NK-92 treated with Interleukin-12 subunit alpha and Interleukin-12 subunit beta, amount 100 ng/mL, for 24 hours (cell line): ENCODE measurements around the gene NFATC1.

Experiments
- DNase-seq: peaks from one replicate; lab custom pipeline; 2025; lab: John Stamatoyannopoulos, UW

NFATC1 gene

DNA sequence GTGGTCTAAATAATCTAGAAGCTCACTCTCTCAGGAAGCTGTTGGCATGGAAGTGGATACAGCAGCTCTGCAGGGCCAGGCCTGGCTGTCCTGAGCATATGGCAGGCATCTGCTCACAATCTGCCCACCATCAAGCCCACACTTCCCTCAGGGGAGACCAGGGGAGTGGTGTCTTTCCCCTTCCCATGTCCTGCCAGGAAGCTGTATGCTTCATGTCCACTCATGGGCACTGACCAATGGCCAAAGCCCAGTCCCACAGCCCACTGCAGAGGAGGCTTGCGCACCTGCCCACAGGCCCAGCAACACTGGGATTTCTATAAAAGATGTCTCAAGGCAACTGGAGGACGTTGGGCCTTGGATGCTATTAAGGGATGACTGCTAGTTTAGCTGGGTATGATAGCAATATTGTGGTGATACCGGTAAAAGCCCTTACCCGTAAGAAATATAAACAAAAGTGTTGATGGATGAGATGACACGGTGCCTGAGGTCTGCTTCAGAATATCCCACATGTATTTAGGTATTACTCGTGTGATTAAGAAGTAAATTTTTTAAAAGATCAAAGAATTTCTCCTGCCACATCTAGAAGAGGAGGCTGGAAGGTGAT, 177.2 kb downstream of the NFATC1 start:
- no peak for DNase-seq

DNA sequence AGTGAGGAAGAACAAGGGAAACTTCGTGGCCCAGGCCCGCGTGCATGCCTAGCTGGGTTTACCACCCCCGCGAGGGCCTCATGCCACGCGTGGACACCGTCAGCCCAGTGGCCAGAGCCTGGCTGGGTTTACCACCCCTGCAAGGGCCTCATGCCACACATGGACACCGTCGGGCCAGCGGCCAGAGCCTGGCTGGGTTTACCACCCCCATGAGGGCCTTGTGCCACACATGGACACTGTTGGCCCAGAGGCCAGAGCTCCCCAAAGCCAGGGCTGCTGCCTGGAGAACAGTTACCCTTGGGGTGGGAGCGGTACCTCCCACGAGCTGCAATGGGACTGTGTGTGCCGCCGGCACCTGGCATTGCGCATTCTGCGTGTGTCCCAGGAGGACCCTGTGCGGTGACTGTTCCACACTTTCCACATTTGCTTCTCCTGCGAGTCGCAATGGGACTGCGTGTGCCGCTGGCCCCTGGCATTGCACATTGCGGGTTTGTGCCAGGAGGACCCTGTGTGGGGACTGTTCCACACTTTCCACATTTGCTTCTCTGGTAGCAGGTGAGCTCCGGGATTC, 178.3 kb downstream of the NFATC1 start:
- DNase-seq = no peak

DNA sequence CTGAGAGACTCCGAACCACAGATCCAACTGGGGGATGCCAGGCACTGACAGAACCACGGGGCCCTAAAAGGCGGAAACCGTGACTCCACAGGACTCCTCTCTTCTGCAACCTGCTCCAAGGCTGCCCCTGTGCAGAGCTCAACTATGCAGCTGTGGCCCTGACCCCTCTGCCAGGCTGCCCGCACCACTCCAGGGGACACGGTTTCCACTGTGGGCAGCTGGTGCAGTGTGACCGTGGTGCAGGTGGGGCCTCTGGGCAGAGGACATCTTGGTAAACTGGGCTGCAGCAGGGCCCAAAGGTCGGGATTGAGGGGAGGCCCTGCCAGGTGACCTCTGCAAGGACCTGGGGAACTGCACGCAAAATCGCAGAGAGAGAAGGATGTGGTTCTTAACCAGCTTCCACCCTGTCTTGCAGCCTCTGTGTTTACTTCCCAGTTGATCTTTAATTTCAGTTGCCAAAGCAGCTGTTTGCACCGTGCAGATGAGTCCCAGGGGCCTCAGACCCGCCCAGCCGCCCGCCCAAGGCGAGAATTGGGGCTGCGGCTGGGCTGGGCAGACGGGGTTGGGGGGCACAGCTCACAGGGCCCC, 179.3 kb downstream of the NFATC1 start:
- DNase-seq = no peak

DNA sequence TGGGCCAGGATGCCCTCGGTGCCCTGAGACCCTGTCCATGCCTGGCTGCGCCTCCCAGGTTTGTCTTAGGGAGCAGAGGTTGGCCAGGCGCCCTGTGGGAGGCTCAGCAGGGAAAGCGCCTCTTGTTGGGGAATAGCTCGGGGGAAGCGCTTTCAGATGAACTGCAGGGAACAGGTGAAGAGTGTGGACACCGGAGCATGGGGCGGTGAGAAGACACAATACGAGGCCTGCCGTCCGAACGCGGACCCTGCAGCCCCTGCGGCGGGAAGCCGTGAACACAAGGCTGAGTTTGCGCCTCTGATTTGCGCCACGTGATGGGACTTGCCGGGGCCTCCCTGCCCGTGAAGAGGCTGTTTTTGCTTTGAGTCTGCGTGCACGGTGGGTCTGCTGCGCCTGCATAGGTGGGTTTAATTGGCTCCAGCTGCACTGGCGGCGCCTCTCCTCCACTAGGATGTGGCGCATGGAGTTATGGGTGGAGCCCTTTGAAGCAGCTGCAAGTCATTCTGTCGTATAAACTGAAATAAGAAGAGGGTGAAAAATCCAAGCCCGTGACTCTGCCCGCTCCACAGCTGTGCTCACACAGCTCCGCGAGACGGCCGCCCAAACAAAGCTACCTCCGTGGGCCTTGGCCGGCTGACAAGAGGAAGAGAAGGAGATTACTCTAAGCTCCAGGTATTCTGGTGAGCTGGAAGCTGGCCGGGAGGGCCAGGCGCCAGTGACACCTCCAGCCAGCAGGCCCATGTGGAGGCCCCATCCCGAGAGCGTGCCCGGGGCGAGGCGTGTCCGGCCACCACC, 180.4 kb downstream of the NFATC1 start:
- no peak for DNase-seq

DNA sequence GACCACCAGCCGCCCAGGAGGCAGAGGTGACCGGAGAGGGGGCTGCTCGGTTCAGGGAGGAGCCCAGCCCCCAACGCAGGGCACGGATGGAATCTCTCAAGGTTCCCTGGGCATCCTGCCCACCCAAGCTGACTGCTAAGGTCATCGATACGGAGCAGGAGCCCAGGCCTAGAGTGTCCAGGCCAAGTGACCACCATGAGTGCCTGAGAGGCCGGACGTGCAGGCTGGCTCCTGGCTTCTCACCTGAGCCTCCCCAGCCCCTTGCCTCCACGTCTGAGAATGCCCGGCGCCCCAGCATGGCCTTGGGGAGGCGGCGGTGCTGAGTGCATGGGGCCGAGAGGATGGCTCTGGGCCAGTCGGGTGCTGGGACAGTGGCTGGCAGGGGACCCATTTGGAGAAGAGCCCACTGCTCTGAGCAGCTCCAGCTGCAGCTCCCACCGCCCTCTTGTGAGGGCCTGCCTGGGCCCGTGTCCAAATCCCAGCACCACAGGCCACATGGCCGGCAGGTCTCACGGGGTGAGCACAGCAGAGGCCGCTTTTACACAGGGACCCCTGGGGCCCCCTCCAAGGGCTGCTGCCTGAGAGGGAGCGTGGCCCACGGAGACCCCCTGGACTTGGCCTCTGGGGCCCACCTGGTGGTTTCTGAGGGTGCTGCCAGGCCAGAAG, 181.1 kb downstream of the NFATC1 start:
- no peak for DNase-seq

DNA sequence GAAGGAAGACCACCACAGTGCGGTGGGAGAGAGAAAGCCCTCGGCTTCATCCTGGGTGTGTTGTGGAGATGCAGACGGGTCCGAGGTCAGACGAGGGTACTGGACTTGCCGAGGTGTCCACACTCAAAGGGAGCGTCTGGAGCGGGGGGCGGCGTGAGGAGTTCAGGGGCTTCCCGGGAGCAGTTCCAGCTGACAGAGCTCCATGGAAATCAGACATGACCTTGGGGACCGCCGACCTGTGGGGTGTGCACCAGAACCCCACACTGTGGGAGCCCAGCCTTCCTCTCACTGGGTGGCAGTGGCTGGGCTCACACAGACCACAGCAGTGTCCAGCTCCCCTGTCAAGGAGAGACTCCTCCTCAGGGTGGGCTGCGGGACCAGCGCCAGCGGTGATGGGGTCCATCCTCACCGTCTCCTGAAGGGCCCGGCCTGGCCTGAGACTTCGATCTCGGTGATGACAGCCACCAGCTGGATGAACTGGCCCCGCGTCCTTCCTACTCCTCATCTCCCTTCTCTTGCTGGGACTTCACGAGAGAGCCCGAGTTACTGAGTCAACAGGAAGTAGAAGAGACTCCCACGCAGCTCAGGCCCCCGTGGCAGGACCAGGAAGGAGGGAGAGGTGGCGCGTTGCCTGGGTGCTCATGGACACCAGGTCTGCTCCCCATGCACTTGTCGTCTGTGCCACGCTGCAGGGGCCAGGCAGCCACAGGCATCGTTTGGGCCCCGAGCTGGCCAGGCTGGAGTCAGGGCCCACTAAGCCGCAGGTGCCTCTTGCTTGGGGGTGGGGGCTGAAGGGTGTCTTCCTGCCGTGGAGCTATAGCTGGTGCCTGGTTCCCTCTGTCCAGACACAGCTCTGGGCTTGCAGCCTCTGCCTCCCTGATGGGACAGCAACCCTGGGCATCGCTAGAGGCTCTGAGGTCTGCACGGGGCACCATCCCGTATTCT, 182.0 kb downstream of the NFATC1 start:
- no peak for DNase-seq

DNA sequence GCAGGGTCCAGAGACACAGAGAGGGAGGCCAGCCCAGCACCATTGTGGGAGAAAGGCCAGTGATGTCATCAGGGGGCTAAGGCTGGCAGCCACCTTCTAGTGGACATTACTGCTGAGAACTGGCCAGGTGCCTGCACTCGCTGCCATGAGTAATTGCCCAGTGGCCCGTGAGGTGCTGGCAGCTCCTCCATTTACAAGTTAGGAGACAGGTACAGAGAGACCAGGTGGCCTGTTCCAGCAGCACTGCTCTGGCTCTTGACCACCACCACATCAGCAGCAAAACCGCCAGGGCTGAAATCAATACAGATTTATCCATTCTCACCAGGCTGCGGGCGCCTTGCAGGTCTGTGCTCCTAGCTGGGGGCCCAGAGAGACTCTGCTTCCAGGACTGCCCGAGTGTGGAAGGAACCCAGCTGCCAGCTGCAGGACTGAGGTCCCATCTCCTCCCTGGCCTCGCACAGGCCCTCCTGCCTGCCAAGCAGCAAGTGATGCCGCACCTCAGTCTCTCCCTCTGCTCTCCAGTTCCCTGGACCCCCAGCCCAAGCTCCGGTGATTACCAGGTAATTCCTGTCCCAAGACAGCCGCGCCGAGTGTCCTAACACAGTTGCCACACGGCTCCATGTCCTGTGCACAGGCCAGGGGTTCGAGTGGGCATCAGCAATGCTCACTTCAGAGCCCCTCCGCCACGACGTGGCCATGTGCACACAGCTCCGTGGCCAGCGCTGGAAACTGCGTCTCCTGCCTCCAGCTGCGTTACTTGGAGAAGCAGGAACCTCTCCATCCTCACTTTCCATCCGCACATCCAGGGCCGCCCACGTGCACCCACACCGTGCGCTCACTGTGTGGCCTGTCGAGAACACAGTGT, 182.9 kb downstream of the NFATC1 start:
- no peak for DNase-seq
